Upper lobe of left lung (tissue), 6 donors: ENCODE measurements around the gene HRH1. TPM values are rescaled to one million over a fixed set of nuclear protein-coding genes. Genes with fewer than 3 reads are reported as not detected.
A peak's percentile ranks its signal among the peaks of the same experiment; 100 is the strongest.

Experiments used
- ATAC-seq, 2 donors: fragments of 200-7000 bp; cut with Tn5 transposase; one replicate each; pipeline ENCODE4 v1.9.1; 2022; ENCODE audit warnings: mild to moderate bottlenecking in 2 of 2, moderate library complexity in 2 of 2; ENCODE audit not compliant: low FRiP score in 2 of 2
- DNase-seq, 2 donors: peaks; one replicate each; pipeline ENCODE4 v3.0.0-alpha.2; 2019 to 2020
- H3K27ac ChIP-seq, 4 donors: fragments of 200-600 bp; sonication (generic); one replicate each; pipeline ENCODE4 v1.5.1; 2016 to 2019
- H3K27me3 ChIP-seq, 4 donors: fragments of 200-600 bp; sonication (generic); one replicate each; pipeline ENCODE4 v1.5.1; 2017 to 2019
- H3K36me3 ChIP-seq, 4 donors: fragments of 200-600 bp; sonication (generic); one replicate each; pipeline ENCODE4 v1.5.1; 2016 to 2019
- H3K4me1 ChIP-seq, 4 donors: fragments of 200-600 bp; sonication (generic); one replicate each; pipeline ENCODE4 v1.5.1; 2018 to 2019
- H3K4me3 ChIP-seq, 4 donors: fragments of 200-600 bp; sonication (generic); one replicate each; pipeline ENCODE4 v1.5.1; 2017 to 2019; ENCODE audit warnings: mild to moderate bottlenecking in 2 of 4, moderate library complexity in 1 of 4
- H3K9me3 ChIP-seq, 4 donors: fragments of 200-600 bp; sonication (generic); one replicate each; pipeline ENCODE4 v1.5.1; 2018 to 2019
- EP300 ChIP-seq, 4 donors: sonication (generic); formaldehyde crosslinking; IDR thresholded peaks; one replicate each; pipeline ENCODE4 v1.5.1; 2017; ENCODE audit warnings: antibody characterized with exemption in 4 of 4, control low read depth in 2 of 4
- POLR2A ChIP-seq, 4 donors: fragments of 450-650 bp; IDR thresholded peaks; one replicate each; pipeline ENCODE4 v1.5.1; 2016 to 2017; ENCODE audit warnings: antibody characterized with exemption in 4 of 4, mild to moderate bottlenecking in 2 of 4
- POLR2AphosphoS5 ChIP-seq, 2 donors: sonication (generic); formaldehyde crosslinking; IDR thresholded peaks; one replicate each; pipeline ENCODE4 v1.5.1; 2017; ENCODE audit warnings: antibody characterized with exemption in 2 of 2
- WGBS, 2 donors: methylation state at CpG; one replicate each; pipeline ENCODE4 v1.1.5; 2017 to 2018; 5-methylcytosine and 5-hydroxymethylcytosine counted together
- total RNA-seq, 6 donors: library from RNA; depleted of rRNA in 4 of 6; stranded (reverse); fragments of >200 nt in 4 of 6; gene quantifications; one replicate each; pipeline versions ENCODE4 v1.1.0 to v1.2.1, GENCODE V29; 2016 to 2021
- TF ChIP-seq, protein P1 (sequence below), 6 experiments: fragments of 450-650 bp in 4 of 6; fragments of 200-600 bp in 2 of 6; sonication (generic) in 2 of 6; IDR thresholded peaks; one replicate each; pipeline ENCODE4 v1.5.1; 2016 to 2019; ENCODE audit warnings: antibody characterized with exemption in 6 of 6
- donor health status: DM: no; HTN: no; CAD: no; lungs with moderate emphysema.
- donor health status: DM: no; HTN: yes; CAD: no; lungs with severe emphysema.

Gene HRH1
- total RNA-seq, 6 donors from 2014 or later = 2.9 to 13.4 (median 3.7) TPM

- Histone ChIP-seq H3K4me3 (no peak overlapping the region), H3K9me3 (no peaks in the 10 kb centered on the region), H3K36me3 (no peaks in the 10 kb centered on the region), H3K27ac (peak overlapping the region in 1 of 4 donors; percentile 75), H3K4me1 (peaks cover 22 to 49% (median 44%) of the 10 kb centered on the region in 4 donors), H3K27me3 (no peaks in the 10 kb centered on the region)
- TF ChIP-seq EP300 (IDR thresholded peaks at IDR 0.05) (no peak), POLR2A (IDR thresholded peaks at IDR 0.05) (no peak)
- TF ChIP-seq, protein P1, sequence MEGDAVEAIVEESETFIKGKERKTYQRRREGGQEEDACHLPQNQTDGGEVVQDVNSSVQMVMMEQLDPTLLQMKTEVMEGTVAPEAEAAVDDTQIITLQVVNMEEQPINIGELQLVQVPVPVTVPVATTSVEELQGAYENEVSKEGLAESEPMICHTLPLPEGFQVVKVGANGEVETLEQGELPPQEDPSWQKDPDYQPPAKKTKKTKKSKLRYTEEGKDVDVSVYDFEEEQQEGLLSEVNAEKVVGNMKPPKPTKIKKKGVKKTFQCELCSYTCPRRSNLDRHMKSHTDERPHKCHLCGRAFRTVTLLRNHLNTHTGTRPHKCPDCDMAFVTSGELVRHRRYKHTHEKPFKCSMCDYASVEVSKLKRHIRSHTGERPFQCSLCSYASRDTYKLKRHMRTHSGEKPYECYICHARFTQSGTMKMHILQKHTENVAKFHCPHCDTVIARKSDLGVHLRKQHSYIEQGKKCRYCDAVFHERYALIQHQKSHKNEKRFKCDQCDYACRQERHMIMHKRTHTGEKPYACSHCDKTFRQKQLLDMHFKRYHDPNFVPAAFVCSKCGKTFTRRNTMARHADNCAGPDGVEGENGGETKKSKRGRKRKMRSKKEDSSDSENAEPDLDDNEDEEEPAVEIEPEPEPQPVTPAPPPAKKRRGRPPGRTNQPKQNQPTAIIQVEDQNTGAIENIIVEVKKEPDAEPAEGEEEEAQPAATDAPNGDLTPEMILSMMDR (IDR thresholded peaks at IDR 0.05) = no peak
- ATAC-seq = no peak
- DNase-seq = no peak
- WGBS, 2 donors = 69 to 74% methylated on average over 4 of the region's 4 CpGs
Observed at GRCh38 chr3:11198495-11198894, 44.2 kb downstream of the HRH1 start.

- Histone ChIP-seq H3K4me1 (peaks cover 22 to 52% (median 41%) of the 10 kb centered on the region in 4 donors), H3K9me3 (no peaks in the 10 kb centered on the region), H3K27me3 (no peaks in the 10 kb centered on the region), H3K36me3 (no peaks in the 10 kb centered on the region), H3K4me3 (no peak overlapping the region), H3K27ac (peak overlapping the region in 2 of 4 donors; percentile 45 to 75)
- DNase-seq (no peak), ATAC-seq (peak in 1 of 2 donors; percentile 46)
- WGBS, 2 donors = 74 to 84% methylated on average over 4 to 5 of the region's 5 CpGs
- TF ChIP-seq POLR2A (IDR thresholded peaks at IDR 0.05) (no peak), EP300 (IDR thresholded peaks at IDR 0.05) (no peak), POLR2AphosphoS5 (IDR thresholded peaks at IDR 0.05) (no peak)
- TF ChIP-seq, protein P1 (IDR thresholded peaks at IDR 0.05) = no peak
Observed at GRCh38 chr3:11199902-11200845, 45.9 kb downstream of the HRH1 start.

DNA sequence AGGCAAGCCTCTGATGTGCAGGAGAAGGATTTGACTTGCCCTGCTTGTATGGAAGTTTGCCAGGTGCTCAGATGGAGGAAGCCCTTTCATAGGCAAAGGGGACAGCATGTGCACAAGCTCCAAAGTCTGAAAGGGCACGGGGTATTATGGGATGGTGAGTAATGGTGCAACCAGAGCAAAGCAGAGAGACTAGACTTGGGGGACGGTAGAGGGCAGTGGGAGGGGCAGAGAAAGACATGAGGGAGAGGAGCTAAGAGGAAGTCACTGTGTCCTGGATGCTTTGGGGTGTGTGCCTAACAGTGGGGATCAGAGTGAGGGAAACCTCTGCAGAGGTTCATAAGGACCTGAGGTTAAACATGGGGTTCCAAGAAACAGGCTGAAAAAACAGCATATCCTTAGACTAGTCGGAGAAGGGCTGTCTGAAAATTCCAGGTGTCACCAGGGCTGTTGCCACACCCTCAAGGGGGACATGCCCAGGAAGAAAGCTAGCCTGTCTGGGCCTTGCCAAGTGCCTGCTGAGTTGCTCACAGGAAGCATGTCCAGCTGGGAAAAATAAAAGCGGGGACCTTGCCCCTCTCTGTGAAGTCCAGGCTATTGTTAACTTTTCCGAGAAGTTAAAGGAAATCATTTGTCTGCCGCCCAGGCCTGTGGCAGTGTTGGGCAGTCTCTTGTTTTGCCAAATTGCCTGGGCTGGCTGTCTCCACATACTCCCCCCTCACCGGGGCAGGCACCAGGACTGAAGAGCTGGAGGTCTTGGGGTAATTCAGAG, 47.1 kb downstream of the HRH1 start:
- peak; percentile 8 to 12 for ATAC-seq
- 45 to 65% methylated on average over 7 of the region's 7 CpGs for WGBS, 2 donors
- Histone ChIP-seq H3K4me1 (peaks cover 12 to 40% (median 37%) of the 10 kb centered on the region in 4 donors), H3K36me3 (no peaks in the 10 kb centered on the region), H3K27ac (peak overlapping the region; percentile 45 to 75 (median 60)), H3K4me3 (no peak overlapping the region), H3K9me3 (no peaks in the 10 kb centered on the region), H3K27me3 (no peaks in the 10 kb centered on the region)
- TF ChIP-seq EP300 (IDR thresholded peaks at IDR 0.05) (peak in 1 of 4 donors; percentile 43), POLR2AphosphoS5 (IDR thresholded peaks at IDR 0.05) (peak; percentile 45 to 49)
- TF ChIP-seq, protein P1 (IDR thresholded peaks at IDR 0.05) = no peak
- peak in 1 of 2 donors; percentile 62 for DNase-seq

DNA sequence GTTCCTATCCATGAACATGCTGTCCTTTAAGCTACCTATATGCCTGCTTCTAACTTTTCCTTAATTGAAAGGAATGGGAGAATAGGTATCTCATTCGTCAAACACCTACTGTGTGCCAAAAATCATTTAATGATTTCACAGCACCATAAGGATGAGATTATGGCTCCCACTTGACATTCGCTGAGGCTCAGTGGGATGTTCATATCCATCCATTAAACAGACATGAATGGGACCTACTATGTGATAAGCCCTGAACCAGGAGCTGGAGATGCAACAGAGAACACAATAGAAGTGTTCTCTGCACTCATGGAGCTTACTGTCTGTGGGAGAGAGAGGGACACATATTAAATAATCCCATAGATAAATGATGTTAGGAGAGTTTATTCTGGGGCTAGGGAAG, 49.7 kb downstream of the HRH1 start:
- Histone ChIP-seq H3K36me3 (no peaks in the 10 kb centered on the region), H3K4me1 (peaks cover 24 to 47% (median 39%) of the 10 kb centered on the region in 4 donors), H3K27ac (peak overlapping the region in 1 of 4 donors; percentile 13), H3K4me3 (no peak overlapping the region), H3K27me3 (no peaks in the 10 kb centered on the region), H3K9me3 (no peaks in the 10 kb centered on the region)
- DNase-seq = no peak
- no peak for ATAC-seq
- 94 to 95% methylated on average over 2 of the region's 2 CpGs for WGBS, 2 donors
- no peak for TF ChIP-seq POLR2A (IDR thresholded peaks at IDR 0.05)
- TF ChIP-seq, protein P1 (IDR thresholded peaks at IDR 0.05) = no peak
- no peak for TF ChIP-seq POLR2AphosphoS5 (IDR thresholded peaks at IDR 0.05)
- TF ChIP-seq EP300 (IDR thresholded peaks at IDR 0.05) = no peak
